ENCODE results near the gene TIAM1. TPM values are rescaled to one million over a fixed set of nuclear protein-coding genes. Genes with fewer than 3 reads are reported as not detected.
A peak's percentile ranks its signal among the peaks of the same experiment; 100 is the strongest.

Gene TIAM1
- total RNA-seq, 1 donor from 2014 or later, result 67.8 TPM

DNA sequence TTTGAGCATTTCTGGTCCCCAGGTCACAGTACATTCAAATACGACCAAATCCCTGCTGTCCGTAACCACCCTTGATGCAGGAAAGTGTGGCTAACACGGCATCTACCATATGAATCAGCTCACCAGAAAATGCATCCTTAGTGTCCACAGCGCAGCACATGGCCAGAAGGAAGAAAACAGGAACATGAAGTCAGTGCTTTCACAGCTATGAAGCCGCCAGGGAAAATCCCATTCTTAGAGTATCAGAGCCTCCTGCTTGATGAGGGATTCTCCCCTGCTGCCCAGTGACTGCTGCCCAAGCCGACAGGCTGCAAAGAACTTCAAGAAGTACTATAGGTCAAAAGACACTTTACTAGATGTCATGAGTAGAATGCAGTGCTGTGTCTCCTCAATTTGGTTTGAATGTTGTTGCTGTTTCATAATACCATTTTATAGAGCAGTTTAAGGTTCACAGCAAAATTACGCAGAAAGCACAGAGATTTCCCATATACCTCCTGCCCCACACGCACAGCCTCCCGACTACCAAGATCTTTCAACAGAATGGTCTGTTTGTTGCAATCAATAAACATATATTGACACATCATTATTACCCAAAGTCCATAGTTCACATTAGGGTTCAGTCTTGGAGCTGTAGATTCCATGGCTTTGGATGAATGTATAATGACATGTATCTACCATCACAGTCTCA lies 14.5 kb downstream of the TIAM1 start:
- no peak for DNase-seq

DNA sequence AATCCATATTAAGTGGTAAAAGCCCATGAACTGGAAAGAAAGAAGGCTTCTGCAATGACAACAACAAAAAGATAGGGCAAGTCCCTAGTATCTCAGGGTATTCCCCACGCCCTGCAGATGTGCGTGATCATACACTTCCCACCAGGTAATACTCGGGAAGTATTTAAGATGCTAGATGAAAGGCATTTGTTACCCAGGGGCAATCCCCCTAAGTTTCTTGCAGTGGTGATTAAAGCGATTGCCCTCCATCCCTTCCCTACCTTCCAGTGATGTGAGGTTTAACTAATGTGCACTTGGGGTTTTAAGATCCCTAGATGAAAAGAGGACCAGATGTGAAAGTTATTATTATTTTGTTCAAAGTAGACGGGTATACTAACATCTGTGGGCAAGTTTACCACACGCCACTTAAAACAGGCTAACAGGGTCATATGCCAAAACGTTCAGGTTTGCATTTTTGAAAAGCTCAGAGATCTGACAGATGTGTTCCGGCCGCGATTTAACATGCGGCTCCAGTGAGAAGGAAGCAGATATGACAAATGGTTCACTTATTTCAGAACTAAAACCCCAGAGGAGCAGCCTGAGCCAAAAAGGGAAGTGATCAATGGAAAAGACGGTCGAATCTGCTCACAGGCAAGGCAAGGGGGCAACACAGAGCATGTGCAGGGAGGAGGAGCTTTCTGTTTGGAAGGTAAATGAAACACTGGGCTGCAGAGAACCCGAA lies 17.4 kb downstream of the TIAM1 start:
- no peak for DNase-seq

DNA sequence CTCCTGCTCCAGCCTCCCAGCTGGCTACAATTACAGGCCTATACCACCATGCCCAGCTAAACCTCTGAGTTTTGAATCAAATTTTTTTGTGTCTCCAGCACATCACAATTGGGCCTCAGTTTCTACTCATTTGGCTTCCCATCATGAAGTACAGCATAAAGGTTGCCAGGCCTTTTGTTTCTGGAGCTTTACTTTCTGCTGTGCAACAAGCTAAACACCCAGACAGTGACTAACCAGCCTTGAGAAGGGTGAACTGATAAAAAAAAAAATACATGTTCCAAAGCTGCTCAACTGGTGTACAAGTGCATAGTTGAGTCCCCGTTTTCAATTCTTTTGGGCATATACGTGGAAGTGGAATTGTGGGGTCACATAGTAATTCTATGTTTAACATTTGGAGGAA lies 25.1 kb downstream of the TIAM1 start:
- no peak for DNase-seq

DNA sequence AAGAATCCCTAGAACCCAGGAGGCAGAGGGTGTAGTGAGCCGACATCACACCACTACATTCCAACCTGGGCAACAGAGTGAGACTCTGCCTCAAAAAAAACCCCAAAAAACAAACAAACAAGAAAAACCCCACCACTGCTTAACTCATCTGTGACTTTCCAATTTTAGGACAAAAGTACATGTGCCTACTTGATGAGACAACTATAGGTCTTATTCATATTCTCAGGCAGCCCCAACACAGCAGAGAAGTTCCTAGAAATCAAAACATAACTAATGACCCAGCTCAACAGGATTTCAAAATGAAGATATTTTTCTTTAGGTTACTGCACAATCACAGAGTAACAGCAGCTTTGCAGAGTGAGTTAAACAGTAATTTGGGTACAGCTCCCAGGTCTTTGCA lies 26.4 kb downstream of the TIAM1 start:
- DNase-seq, result no peak

DNA sequence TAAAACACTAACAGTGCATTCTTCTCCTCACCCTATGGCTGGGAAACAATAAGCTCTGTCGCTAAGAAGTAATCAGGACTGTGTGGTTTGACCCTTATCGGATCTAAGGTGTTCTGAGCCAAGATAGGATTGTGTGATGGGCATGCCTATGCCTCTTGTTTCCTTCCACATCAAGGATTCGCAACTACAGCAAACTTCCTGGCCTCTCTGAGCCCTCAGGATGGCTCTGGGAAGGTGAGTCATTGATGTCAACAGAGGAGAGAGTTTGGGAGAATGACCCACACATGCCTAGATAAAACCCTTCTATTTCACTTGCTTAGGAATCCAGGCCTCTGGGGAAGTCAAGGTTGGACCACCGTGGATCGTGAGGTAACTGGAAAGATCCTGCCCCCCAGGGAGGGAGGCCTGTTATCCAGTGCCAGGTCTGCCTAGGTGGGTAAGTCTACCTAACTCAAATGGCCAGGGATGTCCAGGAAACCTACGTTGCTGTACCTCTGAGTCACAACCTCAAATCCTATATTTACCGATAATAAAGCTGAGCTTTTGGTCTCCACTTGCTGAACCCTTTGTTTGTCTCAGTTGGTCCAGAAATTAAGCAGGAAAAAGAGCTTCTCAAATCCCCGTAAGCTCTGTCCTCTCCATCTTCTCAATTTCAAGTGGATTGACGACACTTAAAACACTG lies 27.4 kb downstream of the TIAM1 start:
- no peak for DNase-seq

DNA sequence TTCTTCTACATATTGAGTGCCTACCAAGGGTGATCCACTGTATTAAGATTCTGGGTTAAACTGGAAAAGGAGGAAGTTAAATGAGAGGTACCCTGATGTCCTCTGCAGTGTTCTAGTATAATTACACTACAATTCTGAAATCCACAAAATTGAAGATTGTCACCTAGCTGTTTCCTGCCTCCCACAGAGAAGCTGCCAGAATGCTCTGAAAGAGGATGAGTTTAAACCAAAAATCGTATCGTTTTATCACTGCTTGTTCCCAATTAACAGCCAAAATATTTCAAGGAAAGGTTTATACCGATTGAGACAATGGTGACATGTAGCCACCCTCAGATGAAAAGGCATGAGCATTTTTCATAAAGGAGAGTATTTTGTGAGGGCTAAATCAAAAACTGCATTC lies 28.0 kb downstream of the TIAM1 start:
- DNase-seq, result no peak

DNA sequence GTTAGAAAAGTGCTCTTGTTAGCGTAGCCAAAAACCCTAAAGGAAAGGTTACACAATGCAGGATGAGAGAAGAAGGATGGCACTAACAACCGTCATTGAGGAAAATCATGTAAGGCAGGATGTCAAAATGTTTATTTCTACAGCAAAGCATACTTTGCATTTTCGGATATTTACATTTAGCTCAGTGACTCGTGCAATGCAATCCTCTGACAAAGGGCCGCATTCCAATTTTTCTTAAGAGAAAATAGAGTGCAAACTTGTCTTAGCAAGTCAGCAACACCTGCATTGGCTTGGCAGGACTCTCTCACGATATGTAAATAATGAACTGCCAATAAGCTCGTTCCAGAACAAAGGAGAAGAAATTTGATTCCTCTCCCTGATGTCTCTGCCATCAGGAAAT lies 33.3 kb downstream of the TIAM1 start:
- peak; percentile 20 for DNase-seq

DNA sequence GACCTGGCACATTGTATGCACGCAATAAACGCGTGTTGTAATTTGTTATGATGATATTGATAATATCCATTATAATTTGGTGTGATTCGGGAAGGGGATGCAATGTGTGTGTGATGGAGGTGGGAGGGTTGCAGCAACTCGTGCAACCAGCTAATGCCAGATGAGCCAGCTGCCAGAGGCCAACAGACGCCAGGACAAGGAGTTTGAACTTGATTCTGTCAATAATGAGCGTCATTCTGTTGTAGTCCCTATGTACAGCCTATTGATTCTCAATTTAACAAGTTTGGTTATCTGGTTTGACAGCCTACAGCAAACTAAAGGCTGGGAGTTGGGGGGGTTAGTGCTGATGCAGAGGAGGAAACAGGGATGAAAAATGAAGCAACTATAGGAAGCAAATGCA lies 35.5 kb downstream of the TIAM1 start:
- no peak for DNase-seq

DNA sequence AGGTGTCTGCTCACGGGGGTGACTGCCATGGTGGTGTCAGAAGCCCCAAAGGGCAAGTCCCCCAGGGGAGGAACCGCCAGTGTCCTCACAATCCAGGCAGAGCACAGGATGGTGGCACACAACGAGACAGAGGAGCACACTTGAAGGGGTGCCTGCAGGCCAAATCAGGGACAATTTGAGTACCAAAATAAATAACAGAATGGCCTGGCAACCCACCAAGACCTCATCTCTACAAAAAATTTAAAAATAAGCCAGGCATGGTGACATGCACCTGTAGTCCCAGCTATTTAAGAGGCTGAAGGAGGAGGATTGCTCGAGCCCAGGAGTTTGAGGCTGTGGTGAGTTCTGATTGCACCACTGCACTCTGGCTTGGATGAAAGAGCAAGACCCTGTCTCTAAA lies 38.2 kb downstream of the TIAM1 start:
- DNase-seq, result no peak

DNA sequence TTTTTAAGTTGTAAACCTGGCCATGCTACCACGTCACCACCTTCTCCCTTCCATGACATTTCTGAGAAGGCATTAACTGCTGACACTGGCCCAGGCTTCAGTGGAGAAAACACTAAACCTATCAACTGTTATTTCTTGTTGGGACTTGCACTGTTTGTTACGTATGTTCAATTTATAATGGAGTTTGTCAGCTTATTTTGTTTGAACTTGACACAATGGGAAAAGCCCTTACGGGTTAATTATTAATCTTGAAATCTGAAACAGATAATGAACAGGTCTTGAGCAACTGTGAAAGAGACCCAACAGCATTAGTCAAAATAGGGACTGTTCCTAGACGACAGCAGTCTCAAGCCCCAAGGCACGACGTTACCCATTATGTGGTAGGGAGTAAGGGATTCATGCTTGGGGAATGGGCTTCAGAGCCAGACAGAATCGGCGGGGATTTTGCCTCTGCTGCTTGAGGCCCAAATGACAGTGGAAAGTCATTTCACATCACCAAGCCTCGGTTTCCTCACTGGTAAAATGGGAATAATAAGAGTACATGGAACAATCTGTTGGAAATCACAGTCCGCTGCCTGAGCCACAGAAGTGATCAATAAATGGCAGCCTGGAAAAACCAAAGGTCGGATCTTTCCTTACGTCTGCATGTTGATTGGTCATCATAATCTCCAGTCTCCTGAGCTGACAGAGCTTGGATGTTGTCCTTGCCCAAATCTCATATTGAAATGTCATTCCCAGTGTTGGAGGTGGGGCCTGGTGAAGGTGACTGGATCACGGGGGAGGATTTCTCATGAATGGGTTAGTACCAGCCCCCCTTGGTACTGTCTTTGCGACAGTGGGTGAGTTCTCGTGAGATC lies 44.5 kb downstream of the TIAM1 start:
- no peak for DNase-seq

DNA sequence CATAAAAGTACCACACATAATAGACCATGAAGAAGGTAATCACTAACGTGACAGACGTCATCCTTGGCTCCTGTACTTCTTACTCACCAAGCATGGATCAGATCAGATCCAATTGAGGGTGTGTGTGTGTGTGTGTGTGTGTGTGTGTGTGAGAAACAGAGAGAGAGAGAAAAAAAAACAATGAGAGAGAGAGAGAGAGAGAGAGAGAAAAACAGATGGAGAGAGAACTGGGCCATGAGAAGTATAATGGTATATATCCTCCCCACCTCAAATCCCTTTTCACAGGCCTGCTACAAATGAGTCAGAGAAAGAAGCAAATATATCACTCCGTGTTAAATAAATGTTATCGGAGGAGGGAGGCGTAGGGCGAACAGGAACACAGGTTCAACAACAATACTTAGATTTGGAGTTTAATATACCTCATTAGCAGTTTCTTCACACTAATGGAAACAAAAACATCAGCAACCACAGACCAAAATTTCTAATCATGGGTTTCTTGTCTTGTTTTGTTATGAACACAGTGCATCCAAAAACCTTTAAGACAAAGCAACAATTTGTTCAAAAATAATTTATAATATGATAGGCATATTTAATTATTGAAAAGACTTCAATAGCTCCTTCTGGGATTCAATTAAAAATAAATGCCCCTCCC lies 45.3 kb downstream of the TIAM1 start:
- DNase-seq, result no peak

DNA sequence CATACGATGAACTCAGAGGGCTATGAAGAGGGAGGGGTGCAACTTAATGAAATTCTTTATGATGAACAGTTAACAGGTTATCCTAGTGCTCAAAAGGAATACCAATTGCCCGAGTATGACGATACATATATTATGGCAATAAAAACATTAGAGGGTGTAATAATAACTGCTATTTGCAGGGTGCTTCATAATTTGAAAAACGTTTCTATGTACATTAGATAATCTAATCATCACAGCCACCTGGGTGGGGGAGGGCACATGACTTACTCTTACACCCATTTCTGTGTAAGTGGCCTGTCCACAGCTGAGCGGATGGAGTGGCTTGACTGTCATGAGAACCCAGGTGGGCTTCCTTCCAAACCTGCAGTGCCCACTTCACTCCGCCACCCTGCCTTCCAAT lies 46.3 kb downstream of the TIAM1 start:
- DNase-seq, result no peak

DNA sequence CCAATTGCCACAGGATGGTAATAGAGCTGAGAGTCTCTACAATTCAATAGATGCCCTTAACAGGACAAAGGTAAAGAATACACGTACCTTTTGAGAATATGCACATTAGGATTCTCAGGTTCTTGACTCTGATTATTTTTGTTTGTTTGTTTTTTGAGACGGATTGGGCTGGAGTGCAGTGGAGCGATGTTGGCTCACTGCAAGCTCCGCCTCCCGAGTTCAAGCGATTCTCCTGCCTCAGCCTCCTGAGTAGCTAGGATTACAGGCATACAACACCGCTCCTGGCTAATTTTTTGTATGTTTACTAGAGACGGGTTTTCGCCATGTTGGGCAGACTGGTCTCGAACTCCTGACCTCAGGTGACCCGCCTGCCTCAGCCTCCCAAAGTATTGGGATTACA lies 48.4 kb downstream of the TIAM1 start:
- DNase-seq, result no peak

DNA sequence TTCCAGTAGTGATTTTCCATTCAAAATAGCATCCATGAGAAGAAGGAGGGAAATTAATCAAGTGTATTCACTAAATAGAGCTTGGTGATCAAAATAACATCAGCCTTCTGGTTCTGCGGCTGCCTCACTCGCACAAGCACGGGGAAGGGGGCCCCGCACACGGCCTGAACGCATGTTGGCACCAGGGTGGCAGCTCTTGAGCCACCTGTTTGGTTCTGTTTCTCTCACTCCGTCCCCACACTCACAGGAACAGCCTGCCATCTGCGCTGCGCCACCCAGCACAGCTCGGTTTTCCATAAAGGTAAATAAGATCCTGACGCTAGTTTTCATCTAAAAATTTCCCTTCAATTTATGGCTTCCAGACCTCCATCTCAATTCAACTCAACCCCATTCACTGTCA lies 49.4 kb downstream of the TIAM1 start:
- no peak for DNase-seq

DNA sequence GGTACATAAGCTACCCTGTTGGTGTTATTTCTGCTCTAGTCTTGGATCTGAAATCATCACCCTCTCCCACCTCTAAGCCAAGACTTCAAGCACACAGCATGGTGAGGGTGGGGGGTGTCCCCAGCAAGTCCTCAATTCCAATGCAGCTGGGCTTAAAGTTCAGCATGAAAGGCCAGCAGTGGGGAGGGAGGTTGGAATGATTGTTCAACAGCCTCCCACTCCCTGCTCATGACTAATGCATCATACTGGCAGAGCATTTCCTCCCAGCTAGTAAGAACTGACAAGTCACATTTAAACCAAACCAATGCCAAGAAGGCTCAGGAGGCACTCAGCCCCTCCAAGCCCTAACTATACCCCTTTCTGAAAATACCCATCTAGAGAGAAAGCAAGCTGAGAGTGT lies 50.1 kb downstream of the TIAM1 start:
- DNase-seq, result no peak

DNA sequence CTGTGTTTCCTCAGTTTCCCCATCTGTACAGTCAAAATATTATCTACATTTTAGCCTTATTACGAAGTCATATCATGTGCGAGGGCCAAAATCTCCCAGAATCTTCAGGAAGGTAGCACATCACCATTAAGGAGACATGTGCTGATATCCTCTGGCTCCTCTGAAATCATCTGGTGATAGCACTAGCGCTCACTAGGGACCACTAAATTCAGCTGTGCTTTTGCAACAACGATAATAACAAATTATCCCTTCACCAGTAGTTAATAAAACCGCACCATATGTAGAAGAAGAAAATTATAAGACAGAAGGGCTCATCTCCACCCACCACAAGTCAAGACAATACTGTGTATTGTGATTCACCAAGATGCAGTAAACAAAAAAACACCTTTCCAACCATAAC lies 53.3 kb downstream of the TIAM1 start:
- peak; percentile 29 for DNase-seq

DNA sequence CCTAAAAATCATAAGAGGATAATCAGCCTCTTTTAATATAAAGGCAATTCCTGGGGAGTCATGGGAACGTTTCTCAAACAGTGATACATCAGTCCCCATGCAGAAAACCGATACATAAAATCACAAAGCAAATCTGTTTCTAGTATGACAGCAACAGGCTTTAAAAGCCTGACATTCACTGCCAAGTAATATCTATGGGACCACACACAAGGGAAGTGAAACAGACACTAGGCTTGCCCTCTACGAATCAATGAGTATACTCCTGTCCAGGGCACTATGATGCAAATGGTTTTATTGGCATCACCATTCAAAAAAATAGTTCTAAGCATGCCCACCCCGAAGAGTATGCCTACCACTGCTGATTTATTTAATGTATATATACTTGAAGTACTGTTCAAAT lies 54.4 kb downstream of the TIAM1 start:
- DNase-seq, result no peak

DNA sequence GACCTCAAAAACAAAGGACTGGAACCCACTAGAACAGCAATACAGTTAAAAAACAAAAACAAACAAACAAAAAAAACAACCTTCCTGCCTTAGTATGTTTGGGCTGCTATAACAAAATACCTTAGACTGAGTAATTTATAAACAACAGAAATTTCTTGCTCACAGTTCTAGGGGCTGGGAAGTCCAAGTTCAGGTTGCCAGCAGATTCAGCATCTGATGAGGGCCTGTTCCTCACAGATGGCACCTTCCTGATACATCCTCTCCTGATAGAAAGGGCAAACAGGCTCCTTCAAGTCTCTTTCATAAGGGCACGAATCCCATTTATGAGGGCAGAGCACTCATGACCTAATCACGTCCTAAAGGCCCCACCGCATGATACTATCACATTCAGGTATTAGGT lies 55.9 kb downstream of the TIAM1 start:
- no peak for DNase-seq

DNA sequence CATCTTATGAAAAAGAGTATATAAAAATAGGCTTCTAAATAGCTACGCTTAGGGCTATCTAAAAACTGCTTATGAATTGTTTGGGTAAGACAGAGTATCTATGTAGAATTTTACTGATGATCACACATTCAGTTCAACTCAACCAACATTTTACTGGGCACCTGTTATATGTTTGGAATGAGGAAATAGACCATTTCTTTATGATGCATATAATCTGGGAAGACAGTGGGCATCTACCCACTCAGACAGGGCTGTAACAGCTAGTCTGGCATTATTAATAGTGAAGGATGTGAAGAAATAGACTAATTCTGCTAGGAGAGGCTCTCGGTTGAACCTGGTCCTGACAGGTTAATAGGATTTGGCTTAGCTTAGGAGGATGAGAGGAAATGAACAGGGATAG lies 56.9 kb downstream of the TIAM1 start:
- DNase-seq, result no peak

DNA sequence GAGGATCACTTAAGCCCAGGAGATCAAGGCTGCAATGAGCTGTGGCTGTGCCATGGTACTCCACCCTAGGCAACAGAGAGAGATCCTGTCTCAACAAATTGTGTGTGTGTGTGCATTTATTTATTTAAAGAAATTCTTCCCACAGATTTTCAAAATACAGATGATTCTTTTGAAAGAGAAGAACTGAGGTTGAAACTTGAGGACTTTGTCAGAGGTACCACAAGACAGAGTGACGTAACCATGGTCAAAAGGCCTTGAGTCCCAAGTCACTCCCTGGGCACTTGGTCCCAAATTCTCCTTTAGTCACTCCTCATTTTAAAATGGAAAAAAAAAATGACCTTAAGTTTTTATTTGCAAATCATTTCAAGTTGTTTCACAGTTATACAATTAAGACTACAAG lies 57.4 kb downstream of the TIAM1 start:
- DNase-seq, result no peak

DNA sequence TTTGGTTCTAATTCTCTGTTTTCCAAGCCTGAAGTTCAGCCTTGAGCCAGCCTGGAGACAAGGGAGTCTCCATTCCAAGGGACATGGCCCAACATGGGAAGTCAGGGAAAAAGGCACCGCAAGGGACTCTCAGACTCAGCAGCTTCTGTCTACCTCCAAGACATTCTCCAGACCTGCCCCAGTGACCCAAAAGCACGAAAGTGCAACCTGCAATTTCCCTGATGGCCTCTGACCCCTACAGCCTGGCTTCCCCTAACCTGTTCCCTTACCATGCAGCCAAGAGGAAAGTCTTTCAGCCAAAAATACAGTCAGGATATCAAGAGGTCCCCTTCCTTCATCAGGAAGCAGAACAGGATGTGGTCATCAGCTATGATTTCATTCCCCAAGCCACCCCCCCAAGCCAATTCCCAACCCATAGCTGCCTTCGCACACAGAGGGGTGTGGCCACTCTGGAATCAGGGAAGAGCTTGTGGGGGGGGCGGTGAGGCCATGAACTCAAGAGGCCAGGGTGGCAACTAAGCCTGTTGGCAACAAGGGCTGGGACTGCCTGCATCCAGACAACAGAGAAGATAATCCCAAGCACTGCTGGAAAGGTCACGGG lies 59.2 kb downstream of the TIAM1 start:
- no peak for DNase-seq

DNA sequence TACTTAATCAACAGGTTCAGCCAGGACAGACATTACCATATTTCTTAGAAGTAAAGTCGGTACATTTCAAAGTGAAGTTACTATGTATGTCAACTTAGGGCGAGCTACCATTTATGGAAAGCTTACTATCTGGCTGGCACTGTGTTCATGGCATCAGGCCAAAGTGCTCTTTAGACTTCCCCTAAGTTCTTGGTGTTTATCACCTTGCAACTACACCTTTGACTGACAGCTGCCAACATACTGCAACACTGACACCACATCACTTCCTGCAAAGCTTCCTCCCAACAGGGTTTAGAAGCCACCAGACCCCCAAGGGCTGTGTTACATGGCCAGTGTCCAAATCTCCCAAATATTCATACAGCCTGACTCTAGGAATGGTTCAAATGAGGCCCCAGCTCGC lies 61.0 kb downstream of the TIAM1 start:
- DNase-seq, result no peak

All from skin of body (tissue), 2 donors.